ENCODE results near the gene UBR4.
"Not testable (repeated sequence)": the region's sequence is repeated elsewhere in the genome, so short reads cannot be mapped to it uniquely, and the experiment has no call there.

The UBR4 gene

DNA sequence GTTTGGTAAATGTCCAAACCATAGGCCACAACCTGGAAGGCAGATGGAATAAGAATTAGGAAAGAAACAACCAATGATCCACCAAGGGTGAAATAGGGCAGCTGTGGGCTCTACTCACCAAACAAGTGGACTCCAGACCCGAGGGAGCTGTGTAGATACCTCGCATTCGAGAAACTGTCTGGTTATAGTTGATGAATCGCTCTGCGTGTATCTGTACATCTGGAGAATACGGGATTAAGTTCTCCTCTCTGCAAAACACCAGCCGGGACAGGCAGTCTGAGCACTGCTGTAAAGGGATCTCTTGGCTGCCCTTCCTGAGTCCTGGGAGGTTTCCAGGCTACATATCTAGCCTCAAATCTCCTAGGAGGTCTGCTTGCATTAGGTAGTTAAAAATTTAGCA, 9.4 kb upstream of the UBR4 start:
- no peak for DNase-seq

DNA sequence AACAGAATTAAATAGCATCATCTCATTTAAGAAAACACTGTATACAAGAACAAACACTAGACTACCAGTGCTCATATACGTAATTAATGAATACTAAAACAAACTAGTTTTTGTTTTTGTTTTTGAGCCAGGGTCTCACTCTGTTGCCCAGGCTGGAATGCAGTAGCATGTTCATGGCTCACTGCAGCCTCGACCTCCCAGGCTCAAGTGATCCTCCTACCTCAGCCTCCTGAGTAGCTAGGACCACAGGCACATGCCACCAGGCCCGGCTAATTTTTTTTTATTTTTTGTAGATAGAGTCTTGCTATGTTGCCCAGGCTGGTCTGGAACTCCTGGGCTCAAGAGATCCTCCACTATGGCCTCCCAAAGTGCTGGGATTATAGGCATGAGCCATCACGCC, 6.5 kb upstream of the UBR4 start:
- DNase-seq, result not testable (repeated sequence)

DNA sequence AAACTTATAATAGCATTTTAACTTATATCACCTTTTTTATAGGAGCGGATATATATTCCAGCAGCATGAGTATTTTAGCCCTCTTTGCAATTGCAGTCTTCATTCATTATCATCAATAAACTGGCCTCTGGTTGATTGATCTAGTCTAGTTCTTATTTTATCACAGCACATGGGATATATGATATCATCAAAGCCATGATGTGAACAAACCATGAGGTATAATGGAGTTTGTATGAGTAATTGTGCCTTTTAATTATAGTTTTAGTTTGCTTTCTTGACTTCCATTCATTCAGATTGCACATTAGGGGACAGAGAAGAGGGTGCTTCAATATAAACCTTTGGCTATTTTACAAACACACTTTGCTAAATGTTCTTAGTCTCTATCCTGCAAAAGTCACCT, 3.5 kb upstream of the UBR4 start:
- DNase-seq, result no peak

DNA sequence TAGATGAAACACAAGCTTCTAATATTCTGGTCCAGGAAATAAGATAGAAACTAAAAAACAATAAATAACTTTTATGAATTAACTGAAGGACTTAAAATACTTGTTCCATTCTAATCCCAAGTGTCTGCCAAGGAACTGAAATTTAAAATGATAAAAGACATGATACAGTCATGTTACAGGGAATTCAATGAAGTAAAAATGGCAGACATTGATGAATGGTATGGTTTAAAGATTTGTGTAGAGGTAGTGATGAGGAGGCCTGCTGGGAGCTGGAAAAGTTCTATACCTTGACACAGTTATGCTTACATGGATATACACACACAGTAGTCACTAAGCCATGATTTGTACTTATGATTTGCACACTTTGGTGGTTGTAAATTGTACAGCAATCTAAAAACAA, 2.1 kb upstream of the UBR4 start:
- no peak for DNase-seq

DNA sequence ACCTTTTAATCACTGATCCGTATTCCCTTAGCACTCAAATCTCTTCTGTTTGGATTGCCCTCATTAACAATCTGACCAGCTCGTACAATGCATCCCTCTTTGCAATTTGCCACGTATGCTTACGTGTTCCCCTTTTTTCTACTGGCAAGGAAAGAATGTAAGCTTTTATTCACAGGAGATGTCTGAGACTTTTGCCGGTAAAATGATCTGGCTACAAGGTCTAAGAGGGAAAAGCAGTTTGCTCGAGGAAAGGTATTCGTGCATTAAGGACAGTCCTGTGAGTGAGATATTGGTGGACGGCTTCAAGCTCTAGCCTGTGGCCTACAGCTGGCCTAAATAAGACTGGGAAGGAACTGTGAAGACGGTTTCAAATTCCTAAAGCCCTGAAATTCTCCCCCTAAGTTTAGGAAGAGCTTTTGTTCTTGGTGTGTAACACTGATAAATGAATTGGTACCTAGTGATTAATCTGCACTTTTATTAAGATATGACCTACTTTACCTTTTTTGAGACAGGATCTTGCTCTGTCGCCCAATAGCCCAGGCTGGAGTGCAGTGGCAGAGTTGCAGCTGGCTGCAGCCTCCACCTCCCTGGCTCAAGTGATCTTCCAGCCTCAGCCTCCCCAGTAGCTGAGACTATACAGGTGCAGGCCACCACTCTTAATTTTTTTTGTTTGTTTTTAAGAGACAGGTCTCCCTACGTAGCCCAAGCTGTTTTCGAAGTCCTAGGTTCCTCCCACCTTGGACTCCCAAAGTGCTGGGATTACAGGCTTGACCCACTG, 895 bp upstream of the UBR4 start:
- DNase-seq, result no peak

DNA sequence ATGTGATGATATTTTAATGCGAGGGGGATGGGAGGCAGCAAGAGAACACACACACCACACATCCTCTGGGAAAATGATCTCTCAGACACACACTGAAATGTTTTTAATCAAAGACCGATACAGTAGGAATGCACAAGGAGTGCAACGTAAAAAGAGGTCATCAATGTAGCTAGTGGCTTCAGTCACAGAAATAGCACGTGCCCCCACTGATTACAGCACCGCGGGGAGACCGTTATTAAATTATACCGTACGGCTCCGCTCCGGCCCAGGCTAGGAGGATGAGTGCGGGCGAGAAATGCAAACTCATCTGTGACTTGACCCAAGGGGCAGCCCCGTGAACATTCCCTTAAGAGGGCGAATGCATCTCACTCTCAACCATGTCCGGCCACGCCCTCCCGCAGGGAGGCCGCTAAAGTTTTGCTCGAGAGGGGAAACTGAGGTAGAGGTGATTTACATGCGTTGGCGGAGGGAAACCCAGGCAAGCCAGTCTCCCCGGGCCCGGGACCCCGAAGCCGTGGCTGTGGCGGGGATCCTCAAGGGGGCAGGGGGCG, 552 bp downstream of the UBR4 start:
- DNase-seq, result no peak

DNA sequence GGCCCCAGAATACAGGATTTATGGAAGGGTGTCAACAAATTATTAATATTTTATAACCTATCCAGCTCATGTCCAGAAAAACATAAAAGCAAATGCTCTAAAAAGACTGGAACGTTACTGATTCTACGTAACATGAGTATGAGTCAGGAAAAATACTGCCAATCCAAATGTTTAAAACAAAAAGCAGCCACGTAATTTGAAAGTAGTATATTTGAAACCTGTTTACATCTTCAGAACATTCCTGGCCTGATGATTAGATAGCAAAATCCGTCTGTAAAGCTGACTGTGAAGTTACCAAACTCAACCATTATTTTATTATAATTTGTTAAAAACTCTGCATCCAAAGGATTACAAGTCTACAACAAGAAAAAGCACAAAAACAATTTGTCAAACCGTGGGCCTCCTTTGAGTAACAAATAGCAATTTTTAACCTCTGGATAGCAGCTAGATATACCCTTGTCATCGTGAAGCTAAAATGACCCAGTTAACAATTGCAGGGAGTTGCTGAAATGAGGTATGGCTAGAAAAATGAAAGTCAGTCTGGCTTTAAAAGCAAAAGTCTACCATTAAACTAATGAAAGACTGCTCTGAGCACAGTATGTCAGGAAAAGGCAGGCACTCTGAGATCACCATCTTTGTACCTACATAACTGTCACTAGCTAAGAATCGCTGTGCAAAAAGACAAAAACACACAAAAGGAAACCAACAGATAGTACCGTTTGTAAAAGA, 1.2 kb downstream of the UBR4 start:
- no peak for DNase-seq

DNA sequence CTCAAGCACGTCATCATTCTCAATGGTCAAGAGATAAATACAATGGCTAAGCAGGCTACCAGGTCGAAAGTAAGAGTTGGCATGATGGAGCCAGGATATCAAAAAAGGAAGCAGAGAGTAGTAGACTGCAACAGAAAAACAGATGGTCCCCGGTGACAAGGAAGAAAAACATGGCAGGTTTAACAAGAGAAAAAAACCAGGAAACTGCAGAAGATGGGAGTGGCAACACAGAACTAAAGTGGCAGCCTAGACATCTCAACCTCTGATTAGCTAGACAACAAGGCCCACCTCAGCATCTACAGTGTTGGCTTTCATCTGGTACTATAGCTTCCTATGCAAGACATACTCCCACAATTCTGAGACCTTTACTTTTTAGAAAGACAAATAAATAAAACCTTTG, 3.1 kb downstream of the UBR4 start:
- no peak for DNase-seq

DNA sequence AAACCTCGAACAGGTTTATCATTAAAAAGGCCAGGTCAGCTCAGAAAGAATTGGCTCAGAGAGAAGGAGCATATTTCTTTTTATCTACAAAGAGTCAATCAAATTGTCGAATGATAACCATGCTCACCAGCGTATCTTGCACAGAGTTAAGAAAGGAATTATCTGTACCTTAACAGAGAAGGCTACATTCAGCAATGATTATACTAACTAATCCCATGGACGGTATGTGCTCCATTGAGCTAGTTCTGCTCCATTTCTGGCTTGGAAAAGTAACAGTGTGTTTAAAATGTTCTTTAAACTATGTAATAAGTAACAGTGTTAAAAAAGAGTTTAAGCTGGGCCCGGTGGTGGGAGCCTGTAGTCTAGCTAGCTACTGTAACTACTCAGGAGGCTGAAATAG, 4.2 kb downstream of the UBR4 start:
- DNase-seq, result no peak

DNA sequence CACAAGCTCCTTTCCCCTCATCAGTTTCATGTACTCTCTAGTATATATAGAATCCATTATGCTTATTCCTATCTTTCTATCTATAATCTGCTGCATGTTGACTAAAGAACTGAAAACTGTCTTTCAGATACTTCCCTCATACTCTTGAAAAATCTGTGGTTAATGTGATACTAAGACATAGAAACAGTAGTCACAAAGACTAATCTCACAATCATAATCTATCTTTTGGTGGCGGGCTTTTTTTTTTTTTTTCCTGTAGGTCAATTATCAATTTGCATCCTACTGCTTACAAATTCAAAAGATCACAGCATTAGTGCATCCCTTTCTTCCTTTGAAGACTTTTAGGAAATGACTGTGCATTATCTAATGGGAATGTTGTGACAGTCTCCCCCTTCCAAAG, 4.7 kb downstream of the UBR4 start:
- DNase-seq, result no peak

DNA sequence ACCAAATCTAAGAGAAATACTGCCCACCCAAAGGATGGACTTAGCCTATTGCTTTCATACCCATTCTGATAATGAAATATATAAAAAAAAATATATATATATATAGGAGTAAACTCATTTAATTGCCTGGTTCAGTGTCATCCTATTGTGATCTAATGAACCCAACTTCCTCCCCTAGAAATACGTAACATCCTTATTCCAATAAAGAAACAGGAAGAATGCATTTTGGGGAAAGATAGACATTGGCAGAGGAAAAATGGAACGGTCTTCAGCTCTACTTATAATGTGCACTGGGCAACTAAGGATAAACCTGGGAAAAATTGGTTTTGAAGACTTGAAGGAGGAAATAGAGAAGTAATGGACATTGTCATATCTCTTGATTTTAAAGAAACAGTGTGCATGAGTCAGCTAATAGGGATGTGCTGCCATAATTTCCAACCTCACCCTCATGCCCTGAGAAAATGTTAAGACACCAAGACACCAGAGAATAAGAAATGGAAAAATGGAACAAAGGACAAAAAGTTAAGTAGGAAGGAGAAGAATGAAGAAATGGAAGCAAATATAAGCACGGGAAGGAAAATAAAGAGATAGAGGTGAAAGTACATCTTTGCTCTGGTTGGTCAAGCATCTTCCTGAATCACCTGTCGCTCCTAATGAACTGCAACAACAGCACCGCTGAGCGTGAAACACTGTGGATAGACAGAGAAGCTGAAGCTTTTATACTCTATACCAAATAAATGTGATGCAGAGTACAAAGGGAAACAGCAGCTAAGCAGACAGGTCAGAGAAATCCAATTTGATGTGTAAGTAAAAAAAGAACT, 5.4 kb downstream of the UBR4 start:
- no peak for DNase-seq

DNA sequence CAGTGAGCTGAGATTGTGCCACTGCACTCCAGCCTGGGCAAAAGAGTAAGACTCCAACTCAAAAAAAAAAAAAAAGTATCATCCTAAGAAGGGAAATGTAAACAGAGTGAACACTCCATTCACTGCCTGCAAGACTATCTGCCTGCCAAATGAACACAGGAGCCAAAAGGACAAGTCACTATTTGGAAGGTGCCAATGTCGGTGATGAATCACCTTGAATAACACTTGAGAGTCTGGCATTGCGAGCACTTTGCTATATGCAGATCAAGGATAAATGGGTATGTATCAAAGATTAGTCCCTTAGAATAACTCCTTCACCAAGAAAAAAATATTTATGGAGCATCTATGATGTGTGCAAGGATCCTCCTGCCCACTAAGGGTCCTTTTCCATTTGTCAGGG, 6.6 kb downstream of the UBR4 start:
- DNase-seq, result no peak

DNA sequence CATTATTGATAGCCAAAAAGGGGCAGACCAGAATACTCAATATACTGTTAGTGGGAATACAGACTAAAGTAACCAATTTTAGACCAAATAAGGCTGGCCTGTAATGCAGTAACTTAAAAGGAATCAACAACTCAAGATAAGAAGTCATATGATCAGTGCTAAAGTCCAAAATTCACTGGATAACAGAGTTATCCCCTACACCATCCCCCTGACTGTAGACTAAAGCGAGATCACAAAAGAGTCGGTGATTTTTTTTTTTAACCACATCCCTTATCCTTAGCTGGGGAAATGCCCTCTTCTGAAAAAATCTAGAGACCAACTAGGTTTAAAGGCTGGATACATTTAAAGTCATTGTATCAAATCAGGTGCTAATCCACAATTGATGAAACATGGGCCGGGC, 7.7 kb downstream of the UBR4 start:
- DNase-seq, result no peak

DNA sequence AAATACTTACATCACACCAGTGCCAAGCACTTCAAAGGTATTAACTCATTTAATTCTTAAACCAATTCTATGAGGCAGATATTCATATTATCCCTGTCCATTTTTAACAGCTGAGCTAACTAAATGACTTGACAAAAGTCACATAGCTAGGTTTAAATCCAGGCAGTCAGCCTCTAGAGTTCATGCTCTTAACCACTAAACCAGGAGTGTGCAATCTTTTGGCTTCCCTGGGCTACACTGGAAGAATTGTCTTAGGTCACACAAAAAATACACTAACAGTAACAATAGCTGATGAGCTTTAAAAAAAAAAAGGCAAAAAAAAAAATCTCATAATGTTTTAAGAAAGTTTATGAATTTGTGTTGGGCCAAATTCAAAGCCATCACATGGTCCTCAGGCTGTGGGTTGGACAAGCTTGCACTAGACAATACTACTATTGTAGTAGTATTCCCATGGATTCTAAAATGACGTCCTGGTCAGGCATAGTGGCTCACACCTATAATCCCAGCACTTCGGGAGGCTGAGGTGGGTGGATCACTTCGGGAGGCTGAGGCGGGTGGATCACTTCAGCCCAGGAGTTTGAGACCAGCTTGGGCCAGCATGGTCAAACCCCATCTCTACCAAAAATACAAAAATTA, 10.0 kb downstream of the UBR4 start:
- DNase-seq, result no peak

DNA sequence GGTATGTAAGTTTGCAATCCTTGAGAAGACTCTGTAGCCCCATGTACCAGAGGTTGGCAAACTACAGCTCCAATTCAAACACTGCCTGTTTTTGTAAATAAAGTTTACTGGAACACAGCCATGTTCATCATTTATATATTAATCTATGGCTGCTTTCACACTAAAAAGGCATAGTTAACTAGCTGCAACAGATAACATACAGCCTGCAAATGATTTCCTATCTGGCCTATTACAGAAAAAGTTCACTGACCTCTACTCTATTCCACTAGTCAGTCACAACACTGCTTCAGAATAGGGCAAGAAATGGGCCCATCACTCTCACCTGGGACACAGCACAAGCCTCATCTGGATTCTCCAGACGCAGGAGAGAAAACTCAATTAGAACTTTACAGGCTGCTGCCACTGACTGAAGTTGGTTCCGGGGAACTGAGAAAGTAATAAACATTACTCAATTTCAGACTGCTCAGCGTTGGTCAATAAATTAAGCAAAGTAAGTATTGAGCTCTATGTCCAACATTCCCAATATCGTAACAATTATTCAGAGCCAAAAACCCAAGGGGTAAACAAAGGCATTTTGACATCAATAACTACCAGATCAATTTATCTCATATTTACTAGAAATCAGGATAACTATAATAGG, 10.6 kb downstream of the UBR4 start:
- DNase-seq, result no peak

DNA sequence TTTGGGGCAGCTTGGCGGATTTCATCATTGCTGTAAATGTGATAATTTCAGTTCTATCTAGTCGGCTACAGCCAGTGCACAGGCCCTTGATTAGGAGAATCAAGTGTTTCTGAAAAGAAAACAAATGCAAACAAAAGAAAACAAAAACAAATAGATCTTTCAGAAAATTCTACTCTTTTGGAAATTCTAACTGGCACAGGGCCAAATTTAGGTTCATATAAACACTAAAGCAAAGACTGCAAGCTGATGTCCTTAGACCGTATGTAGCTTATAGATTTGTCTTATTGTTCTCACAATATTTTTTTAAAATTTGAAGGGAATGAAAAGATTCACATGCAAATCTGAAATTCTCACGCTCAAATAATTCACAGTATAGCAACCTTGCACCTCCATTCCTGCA, 11.2 kb downstream of the UBR4 start:
- no peak for DNase-seq

DNA sequence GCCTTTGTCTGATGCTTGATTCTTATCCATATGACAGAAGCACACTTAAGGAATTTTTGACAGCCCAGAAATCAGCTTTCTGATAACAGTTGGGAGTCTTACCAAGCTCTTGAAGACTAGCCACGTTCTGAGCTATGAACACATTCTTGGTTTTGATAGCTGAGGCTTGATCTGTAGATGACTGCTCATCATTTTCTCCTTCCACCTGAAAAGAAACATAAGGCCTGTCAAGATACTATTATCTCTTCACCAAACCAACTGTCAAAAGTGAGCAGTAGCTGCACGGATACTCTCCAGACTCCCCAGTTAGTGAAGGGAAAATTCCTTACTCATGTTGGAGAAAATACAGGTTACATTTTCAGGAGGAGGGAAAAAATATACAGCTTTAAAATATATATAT, 12.2 kb downstream of the UBR4 start:
- DNase-seq, result no peak

DNA sequence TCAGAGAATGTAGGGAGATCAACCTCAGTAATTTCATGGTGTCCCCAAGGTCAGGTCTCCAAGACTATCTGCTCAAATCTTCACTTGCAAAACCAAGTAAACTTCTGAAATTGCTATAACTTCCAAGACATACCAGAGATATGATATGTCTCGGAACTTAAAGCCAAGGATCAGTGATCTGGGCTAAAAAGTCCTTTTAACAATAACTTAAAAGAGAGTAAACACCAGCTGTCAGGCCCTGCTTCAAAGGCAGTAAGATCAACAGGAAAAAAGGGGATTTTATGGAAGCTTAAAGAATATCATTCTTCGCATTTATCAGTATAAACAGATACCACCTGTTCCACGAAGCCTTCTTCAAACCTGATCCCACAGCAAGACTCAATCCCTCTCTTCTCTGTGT, 13.7 kb downstream of the UBR4 start:
- DNase-seq, result no peak

DNA sequence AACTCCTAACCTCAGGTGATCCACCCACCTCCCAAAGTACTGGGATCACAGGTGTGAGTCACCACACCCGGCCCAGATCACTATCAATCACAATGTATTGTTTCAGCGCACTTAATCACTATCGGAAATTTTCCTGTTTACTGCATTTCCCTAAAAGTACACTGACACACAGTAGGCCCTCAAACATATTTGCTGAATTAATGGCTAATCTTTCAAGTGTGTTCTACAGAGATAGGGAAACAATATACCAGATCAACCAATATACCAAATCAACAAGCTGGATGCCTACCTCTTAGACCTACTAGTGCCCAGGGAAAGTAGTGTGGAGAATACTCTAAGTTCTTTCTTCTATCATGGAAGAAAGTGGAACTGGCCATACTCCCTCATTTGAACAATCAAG, 17.1 kb downstream of the UBR4 start:
- no peak for DNase-seq

DNA sequence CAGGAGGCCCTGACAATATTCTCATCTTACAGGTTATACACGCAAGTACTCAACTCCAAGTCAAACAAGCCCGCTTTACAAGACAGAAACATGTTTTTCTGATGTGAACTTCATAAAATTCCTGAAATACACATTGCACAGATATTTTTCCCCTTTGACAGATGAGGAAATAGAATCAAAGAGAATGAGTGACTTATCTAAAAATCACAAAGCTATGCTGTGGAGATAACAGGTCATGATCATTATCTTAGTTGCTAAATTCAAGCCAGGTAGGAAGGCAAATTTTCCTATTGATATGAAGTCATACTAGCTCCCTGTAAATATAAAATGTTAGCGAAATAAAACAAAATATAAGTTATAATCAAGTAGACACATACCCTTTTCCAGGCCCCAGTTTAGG, 18.3 kb downstream of the UBR4 start:
- DNase-seq, result no peak

DNA sequence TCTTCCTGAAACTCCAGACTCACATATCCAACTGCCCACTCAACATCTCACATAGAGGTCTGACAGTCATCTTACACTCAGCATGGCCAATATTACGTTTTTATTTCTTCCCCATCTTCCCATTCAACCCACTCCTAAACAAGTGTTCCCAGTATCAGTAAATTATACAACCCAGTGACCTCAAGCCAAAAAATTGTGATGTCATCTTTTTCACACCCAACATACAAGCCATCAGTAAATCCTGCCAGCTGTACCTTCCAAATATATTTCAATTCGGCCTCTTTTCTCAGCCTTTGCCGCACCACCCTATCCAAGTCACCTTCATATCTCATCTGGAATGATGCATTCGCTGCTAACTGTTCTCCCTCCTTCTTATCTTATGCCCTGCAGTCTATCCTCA, 19.6 kb downstream of the UBR4 start:
- DNase-seq, result no peak

DNA sequence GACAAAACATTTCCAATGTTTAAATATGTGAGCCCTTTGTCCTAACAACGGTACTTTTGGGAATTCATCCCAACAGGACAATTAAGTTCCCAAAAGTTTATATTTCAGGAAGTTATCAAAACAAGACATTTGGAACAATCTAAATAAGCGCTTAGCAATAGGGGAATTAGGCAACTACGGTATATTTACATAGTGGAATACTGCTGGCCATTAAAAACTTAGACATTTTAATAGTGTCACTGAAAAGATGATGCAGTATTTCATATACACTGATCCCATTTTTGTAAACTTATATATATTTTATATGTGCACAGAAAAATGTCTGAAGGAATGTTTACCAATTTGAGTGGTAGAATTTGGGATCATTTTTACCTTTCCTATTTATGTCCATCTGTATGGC, 20.8 kb downstream of the UBR4 start:
- no peak for DNase-seq

DNA sequence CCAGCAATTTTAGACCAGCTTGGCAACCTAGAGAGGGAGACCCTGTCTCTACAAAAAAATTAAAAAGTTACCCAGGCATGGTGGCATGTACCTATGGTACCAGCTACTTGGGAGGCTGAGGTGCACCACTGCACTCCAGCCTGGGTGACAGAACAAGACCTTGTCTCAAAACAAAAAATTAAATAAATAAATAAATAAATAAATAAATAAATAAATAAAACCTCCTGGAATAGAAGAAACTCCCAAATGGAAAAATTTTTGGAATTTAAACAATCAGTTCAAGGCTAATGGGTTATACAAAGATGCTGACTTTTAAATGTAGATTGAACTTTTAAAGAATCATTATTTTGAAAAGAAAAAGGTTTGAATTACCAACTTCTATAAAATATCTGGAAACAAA, 22.2 kb downstream of the UBR4 start:
- no peak for DNase-seq

Measured in T1000 (cell line).